DMS79 treated with DMSO at 0.1 percent for 48 hours (cell line): Measurements from ENCODE around the gene LRRC75A.
"Not testable (repeated sequence)": the region's sequence is repeated elsewhere in the genome, so short reads cannot be mapped to it uniquely, and the experiment has no call there.

Experiments used
- DNase-seq: peaks from one replicate; lab custom pipeline; 2025; lab: John Stamatoyannopoulos, UW

The LRRC75A gene

DNA sequence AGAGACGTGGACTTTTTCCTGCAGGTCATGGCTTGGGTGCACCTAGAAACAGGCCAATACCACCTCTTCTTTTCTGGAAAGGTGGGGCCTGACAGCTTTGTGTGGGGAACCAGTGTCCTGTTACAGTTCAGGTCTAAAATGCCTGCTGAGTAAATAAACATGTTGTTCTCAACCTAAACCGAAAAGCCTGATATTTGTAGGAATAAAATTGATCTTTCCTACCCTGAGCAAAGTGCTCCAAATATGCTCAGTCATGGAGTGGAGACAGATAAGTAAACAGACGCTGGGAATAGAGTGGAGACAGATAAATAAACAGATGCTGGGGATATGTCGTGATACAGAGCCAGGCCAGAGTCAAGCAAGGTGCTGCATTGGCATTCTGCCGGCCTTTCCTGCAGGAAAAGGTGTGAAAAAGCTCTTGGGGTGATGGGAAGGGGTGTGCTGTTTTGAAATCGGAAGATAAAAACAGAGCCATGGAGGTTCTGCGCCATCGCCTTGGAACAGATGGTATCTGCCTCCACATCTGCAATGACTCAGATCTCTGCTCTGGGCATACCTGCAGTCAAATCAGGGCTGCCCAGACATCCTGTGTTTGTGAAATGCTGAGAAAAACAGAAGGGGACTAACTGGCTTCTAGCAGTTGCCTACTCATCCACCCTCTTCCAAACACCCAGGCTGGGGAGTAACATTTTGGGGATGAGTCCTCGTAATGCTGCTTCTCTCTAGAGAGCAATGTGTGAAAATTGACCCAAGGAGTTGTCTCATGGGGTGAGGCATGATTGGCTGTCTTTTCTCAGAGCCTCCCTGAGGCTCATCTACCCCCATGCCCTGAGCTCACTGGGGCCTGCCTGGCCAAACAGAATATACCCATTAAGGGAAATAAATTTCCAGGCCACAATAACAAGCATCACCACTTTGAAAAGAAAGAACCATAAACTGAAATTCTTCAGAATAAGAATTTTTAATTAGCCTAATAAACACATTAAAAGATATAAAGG is 93.4 kb downstream of the LRRC75A start:
- DNase-seq: peak; percentile 8

- not testable (repeated sequence) for DNase-seq
These were observed 95.3 kb downstream of the LRRC75A start for GRCh38 chr17:16396693-16397092.

DNA sequence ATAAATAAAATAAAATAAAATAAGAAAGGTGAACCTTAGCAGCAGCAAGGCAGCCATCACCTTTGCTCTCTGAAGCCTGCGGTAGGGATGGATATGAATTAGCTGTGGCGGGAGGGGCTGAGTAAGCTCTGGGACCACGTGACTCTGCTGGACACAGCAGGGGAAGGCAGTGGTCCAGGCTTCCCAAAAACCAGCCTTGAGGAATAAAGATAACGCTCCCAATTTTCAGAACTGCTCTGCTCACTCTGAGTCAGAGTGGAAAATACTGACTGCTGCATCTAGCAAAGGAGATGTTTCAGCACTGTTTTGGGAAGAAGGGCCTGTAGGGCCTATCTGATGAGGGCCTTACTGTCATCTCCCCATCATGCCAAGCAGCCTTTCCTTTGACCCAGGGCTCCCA is 96.1 kb downstream of the LRRC75A start:
- DNase-seq: not testable (repeated sequence)

- not testable (repeated sequence) for DNase-seq
These were observed 99.5 kb downstream of the LRRC75A start for GRCh38 chr17:16392491-16392890.
